Measurements from ENCODE around the gene FRMPD4.

Gene FRMPD4

DNA sequence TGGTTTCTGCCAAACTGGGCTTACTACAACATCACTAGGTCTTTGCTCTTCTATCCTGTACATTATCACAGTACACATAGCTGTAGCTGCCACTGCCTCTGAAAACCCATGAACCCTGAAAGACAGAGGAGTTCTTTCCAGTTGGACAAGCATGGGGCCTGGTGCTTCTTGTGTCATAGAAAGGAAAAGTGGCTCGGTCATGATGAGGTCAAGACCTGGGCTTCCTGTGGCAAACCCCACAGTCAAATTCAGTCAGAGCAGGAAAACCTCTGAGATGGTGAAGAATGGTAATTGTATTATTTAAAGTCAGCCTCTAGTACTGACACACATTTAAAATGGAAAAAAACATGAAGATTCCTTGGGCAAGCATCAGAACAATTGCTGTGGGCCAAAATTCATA lies 519.6 kb downstream of the FRMPD4 start:
- DNase-seq (ENCODE audit: low read depth in 2 of 2) = no peak

DNA sequence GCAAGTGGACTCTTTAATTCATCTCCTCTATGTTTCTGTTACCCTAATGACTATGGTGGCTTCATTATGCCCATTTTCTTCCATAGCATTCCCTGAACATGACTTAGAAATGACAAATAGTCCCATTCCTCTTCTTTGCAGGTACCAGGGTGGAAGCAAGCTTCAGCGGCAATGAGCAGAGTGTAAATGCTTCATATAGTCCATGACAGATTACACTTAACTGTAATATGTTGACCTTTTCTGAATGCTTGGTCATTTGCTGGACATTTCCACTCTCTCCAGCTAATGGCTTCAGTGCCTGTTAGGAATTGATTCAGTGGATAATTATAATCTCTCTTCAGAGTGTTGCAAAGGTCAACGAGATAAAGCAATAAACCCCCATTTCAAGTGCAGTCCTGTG lies 523.2 kb downstream of the FRMPD4 start:
- DNase-seq (ENCODE audit: low read depth in 2 of 2) = no peak

DNA sequence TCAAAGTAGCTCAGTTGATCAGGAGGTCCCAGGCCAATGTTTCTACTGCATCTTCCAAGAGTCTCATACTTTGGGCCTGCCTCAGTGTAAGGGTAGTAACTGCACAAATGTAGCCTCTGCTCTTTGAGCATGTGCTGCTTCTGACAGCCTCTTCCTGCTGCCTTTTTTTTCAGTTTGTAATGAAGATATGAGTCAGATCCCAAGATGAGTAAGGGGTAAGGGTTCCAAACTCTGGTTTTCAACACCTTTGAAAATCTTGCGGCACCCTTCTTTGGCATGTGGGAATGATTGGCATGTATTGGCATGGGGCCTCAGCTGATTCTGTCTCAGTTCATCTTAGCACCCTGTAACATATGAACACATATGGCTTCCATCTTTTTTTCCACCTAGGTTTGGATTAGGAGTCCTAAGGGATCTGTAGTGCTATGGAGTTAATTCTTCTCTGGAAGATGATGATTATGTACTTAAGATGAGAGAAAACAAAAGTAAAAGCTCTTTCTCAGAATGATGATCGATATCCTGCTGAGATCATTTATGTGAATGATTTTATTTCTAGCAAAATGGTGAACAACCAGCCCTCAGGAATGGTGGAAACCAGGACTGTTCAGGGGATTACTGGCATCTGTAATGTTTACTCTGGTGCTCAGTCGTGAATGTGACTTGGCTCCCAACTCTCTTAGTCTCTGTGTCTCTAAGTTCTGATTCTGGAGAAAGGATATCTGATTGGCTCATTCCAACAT lies 534.3 kb downstream of the FRMPD4 start:
- DNase-seq (ENCODE audit: low read depth in 2 of 2) = peak; percentile 12 to 17

DNA sequence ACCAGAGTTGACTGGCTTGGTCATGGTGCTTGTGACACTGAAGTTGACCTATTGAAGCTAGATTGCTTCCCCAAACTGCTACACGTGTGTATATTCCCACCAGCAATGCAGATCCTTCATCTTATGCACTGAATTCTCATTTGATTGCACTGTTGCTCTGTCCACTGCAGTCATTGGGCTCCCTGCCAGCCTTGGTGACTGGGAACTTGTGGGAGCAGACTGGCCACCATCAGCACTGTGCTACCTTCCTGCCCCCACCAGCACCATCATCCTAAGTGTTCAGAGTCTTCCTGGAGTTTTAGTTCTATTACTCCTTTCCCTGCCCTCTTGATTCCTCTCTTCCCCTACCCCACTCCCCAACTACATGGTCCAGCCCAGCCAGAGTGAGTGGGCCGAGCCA lies 535.2 kb downstream of the FRMPD4 start:
- DNase-seq (ENCODE audit: low read depth in 2 of 2) = no peak

DNA sequence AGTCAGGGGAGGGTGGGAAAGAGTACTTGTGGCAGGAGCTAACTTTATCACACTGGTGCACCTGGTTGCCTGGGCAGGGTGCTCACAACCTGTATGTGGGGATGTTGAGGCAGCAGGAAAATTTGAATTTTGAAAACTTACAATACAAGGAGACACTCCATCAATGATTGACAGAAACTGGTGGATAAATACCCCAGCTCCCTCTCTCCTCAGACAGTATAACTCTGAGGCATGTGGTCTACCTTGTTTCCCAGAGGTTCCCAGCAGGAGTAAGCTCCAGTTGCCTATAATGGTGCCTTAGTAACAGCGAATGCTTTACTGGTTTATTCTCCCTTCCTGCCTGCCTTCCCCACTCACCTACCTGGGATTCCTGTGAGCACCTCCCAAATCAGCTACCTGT lies 541.2 kb downstream of the FRMPD4 start:
- DNase-seq (ENCODE audit: low read depth in 2 of 2) = no peak

DNA sequence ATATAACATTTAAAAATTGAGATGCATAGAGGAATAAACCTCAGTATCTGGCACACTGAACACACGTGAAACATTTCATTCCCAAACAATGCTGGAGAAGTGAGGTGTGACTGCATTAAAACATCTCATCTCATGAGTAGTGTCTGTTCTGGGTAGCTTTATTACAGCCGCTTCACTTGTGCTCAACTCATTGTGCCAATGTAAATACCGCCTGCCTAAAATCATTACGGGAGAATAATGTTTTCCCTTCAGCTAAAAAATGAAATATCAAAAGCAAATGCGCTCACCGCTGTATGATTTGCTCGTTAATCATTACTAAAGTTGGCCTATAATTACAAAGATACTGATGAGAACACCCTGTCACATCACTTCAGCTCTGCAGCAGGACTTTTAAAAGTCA lies 542.8 kb downstream of the FRMPD4 start:
- DNase-seq (ENCODE audit: low read depth in 2 of 2) = no peak

DNA sequence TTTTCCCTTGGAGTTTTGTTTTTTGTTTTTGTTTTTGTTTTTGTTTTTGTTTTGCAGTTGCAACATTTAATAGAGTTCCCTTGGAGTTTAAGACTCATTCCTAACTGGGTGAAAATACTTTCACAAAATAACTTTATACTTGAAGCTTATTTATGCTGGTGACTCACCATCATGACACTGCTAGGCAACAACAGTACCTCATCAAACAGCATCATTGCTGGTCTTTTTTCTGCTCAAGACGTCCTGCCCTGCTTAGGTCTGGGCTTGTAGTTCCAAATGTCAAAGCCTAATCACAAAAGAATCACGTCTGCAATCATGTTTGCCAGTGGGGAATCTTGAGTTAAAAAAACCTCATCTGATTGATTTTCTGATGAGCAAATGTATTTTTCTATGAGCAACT lies 547.3 kb downstream of the FRMPD4 start:
- DNase-seq (ENCODE audit: low read depth in 2 of 2) = no peak

DNA sequence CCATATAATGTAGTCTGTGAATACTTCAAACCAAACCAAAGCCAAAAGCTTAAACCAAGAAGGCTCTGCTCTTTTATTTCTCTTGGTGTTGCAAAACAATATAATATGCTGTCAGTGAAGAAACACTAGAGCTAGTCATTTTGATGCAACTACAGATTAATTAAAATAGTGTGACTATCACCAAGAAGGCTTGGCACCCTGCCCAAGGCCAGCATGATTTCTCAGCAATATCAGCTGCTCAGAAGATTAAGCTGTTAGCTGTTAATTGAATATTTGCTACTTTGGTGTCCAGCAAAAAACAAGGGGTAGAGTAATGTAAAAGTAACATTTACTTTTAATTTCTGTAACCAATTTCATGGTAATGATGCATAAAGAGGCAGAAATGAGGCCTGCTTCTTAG lies 548.1 kb downstream of the FRMPD4 start:
- no peak for DNase-seq (ENCODE audit: low read depth in 2 of 2)

DNA sequence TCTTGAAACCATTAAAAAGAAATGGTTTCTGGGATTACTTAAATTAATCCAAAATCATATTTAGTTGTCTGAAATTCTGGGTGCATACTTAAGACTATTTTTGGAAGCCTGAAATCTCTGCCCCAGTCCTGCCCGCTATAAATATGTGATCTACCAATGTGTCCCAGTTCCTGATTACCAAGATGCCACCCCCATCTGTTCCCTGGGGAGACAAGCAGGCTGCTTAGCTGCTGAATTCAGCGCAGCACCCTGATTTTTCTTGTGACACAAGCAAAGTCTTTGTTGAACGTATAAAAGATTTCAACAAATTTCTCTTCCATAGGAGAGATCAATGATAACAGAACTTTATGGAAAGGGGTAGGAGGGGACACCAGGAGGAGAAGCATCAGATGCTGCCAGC lies 552.4 kb downstream of the FRMPD4 start:
- no peak for DNase-seq (ENCODE audit: low read depth in 2 of 2)

DNA sequence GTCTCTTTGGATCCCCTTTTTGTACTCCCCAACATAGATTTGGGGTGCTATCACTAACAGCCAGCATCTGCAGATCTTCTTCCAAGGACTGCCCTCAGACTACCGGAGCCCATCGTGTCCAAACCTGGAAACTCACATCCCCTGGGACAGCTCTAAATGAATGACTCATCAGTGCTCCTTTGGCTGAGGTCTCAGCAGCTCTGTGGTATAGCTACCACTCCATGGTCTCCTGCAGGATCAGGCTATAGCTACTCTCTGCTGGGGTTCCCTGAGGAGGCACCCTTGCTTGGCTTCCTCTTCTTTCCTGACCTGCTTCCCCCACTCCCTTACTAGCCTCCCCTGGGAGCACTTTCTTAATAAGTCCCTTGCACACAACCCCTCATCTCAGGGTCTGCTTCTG lies 555.5 kb downstream of the FRMPD4 start:
- no peak for DNase-seq (ENCODE audit: low read depth in 2 of 2)

DNA sequence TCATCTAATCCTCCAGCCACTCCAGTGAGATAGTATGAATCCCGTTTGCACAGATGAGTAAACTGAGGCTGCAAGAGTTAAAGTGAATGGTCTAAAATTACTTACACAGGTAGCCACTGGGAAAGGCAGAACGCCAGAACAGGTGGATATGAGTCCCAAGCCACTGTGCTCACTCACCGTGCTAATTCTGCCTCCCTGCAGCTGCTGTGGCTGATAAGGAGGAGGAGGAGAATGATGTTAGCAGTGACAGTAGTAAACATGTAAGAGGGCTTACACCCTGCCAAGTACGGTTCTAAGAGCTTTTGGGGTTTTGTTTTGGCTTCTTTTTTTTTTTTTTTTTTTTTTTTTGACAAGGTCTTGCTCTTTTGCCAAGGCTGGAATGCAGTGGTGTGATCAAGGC lies 562.5 kb downstream of the FRMPD4 start:
- no peak for DNase-seq (ENCODE audit: low read depth in 2 of 2)

DNA sequence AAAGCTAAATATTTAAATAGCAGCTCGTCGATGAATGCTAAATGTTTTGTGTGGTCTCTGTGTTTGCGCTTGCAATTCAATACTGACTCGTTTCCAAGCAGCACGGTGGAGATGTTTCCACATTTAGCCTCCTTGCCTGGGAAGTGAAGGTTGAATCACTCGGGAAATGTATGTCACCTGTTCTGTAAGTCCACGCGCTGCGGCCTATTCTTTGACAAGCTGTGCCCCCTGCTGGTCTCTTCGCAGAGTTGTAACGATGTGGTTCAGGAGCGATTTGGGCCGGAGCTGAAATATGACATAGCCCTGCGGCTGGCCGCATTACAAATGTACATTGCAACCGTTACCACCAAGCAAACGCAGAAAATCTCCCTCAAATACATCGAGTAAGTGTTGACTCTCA lies 563.4 kb downstream of the FRMPD4 start:
- DNase-seq (ENCODE audit: low read depth in 2 of 2) = peak; percentile 14 to 25

DNA sequence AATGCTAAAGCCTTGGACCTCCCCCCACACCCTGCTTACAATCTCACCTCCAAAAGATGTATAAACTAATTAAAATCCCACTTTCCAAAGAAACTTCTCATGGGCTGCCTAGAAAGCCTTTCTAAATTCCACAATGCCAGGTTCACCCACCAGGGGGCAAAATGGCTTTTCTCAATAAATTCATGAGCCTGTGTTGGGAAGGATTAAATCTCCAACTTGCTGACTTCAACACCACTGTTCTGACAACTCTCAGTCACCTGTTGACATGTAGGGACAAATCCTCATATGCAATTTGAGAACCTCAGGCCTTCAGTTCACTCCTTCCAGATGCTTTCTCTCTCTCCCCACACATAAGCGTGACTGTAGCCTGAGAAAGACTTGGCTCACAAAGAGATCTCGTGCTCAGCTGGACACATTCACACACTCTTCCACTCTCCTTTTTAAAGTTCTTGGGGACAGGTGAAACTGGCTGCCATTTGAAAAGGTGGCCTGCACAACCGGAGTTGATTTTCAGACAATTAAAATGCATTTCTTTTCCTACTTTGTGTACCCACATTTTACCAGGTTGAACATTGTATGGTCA lies 564.3 kb downstream of the FRMPD4 start:
- DNase-seq (ENCODE audit: low read depth in 2 of 2) = no peak

DNA sequence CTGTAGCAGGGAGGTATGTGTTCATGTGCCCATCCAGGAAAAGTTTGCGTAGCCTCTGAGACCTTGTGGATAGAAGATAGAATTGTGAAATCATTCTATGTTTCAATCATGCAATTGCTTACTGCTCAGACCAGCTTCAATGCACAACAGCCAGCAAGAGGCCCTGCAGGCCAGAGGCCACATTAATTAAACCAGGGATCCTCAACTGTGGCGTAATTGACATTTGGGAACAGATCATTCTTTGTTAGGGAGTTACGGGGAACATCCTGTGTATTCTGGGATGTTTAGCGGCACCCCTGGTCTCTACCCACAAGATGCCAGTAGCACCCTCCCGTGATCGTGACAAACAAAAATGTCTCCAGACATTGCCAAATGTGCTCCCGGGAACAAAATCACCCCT lies 566.4 kb downstream of the FRMPD4 start:
- no peak for DNase-seq (ENCODE audit: low read depth in 2 of 2)

DNA sequence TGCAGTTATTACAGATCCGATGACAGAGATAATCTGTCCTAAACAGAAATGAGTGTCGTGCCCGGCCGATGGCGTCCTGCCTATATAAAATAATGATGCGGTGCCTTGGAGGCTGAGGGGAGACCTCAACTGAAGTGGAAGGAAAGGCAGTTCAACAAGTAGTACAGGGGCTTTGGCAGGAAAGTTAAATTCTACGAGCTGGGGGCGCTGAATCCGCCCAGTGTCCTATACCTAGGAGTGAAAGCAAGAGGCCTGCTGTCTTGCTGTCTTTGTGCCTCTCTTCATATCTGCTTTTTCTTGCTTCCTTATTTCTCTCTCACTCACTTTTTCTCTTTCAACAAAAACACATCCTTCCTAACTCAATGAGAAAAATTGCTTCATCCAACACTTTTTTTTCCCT lies 570.8 kb downstream of the FRMPD4 start:
- no peak for DNase-seq (ENCODE audit: low read depth in 2 of 2)

DNA sequence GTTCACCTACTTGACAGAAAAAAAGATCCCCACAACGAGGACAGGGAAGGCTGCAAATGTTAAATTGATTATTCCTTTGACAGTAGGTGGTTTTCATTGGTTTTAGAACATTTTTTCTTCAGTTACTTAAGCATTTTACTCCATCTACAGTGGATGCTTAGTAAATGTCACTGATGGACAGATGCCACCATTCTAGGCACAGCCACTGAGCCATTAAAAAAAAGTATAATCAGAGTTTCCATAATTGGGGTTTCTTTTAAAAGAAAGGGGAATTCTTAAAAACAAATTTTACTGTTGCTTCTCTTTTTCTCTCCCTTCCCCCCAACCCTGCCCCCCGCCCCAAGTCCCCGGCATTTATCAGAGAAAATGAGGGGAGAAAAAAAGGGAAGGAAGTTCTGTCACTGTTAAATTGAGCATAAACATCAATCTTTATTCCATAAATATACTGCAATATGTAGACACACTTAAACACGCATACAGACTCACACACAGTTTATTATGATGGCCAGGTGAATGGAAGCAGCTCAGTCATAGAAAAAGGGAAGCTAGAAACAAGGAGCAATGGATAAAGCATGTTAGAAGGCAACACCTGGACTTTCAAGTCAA lies 573.3 kb downstream of the FRMPD4 start:
- DNase-seq (ENCODE audit: low read depth in 2 of 2) = no peak

DNA sequence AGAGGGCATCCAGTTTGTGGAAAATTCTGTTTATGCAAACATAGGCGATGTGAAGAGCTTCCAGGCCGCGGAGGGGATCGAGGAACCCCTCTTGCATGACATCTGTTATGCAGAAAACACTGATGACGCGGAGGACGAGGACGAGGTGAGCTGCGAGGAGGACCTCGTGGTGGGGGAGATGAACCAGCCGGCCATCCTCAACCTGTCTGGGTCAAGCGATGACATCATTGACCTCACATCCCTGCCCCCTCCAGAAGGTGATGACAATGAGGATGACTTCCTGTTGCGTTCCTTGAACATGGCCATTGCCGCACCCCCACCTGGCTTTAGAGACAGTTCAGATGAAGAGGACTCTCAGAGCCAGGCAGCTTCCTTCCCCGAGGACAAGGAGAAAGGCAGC lies 578.3 kb downstream of the FRMPD4 start:
- no peak for DNase-seq (ENCODE audit: low read depth in 2 of 2)

DNA sequence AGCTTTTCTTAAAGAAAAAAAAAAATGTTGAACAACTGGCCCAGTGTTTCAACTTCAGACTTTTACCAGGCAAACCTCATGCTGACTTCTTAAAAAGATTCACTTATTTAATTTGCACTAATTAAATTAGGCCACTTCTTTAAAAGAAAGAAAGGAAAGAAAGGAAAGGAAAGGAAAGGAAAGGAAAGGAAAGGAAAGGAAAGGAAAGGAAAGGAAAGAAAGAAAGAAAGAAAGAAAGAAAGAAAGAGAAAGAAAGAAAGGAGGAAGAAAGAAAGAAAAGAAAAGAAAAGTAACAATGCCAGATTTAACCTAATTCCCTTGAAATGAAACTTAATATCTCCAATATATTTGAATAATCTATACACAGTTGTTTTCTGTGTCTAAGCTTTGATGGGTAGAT lies 581.6 kb downstream of the FRMPD4 start:
- DNase-seq (ENCODE audit: low read depth in 2 of 2) = no peak

DNA sequence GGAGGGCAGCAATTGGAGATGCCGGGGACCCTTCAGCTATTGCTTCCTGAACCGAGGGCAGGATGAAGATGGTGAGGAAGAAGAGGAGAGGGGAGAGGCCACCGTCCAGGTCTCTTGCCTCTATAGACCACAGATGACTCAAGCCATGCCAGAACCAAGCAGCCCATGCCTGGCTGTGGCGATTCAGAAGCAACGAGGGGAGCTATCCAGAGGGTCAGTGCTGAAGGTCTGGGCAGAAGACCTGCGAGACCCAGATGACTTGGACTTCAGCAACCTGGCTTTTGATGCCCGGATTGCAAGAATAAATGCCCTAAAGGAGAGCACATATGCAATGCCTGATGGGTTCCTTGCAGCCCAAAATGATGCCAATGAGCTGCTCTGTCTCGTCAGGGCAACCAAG lies 582.8 kb downstream of the FRMPD4 start:
- no peak for DNase-seq (ENCODE audit: low read depth in 2 of 2)

DNA sequence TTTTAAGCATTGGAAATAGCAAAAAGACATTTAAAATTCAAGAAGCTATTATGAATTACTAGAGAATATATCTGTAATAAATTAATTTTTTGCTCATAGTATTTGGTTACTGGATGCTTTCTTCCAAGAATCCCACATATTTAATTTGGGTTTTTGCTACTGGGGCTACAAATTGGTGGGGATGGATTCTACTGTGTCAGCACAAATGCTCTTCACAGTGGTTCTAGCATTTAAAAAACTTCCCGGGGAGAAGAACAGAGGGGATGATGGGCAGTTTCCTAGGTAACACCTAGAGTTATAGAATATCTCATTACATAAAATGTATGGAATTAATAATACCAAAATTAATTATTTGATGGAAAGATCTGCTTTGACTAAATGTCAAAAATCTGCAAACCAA lies 584.0 kb downstream of the FRMPD4 start:
- DNase-seq (ENCODE audit: low read depth in 2 of 2) = no peak

DNA sequence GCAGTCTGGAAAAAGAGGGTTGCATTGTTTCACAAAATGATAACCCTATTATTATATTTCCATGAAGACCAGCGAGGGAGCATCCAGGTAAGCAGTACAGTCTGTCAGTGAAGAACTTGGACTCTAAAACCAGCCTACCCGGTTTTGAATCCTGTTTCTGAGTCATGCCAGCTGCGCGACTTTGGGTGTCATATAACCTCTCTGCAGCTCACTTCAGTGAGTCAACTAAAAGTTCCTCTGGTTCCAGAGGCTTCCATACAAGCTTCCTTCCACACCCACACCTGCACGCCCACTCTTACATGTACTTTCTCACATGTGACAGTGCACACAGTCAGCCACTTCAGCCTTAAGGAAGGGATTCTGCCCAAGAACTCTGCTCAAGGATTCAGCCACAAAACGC lies 603.1 kb downstream of the FRMPD4 start:
- no peak for DNase-seq (ENCODE audit: low read depth in 2 of 2)

DNA sequence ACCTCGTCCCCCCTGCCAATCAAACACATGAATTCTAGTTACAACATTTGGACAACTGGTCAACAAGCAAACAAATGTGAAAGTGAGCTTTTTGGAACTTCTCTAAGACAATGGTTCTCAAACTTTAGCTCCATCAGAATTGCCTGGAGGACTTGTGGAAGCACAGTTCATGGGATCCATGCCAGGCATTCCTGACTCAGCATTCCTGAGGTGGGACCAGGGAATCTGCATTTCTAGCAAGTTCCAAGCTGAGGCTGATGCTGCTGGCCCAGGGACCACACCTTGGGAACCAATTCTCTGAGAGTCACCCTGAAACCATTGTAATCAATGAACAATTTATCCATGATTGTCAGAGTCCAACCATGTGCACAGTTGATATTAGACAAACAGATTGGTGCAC lies 609.2 kb downstream of the FRMPD4 start:
- DNase-seq (ENCODE audit: low read depth in 2 of 2) = no peak

DNA sequence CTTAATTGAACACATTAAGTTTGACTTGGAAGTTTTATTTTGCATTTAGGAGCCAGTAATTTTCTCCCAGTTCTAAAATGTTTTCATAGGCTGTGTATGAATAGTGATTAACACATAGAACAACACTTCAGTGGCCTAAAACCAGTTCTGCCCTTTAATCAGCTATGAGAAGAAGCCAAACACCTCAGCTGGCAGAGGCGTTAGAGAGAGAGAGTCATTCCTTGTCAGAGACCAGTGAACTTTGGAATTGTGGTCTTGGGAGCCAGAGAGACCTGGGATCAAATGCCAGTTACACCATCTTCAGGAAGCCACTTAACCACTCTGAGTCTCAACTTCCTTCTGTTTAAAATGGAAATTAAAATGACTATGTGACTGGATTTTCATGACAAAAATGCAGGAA lies 613.6 kb downstream of the FRMPD4 start:
- no peak for DNase-seq (ENCODE audit: low read depth in 2 of 2)

DNA sequence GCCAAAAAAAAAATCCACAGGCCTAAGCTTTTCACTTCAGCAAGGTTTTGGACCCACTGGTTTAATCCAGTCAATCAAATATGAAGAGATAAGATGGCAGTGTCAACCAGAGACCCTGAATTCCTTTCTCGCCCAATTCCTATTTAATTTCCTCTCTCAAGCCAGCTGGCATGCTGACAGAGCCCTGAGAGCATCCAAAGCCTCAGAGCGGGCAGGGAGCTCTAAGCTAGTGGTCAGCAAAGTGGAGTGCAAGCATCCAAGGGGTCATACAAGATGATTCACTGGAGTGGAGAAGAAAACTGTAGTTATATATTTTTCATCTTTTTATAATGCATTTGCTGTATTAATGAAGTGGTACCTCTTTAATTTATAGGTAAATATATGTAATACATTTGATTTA lies 615.1 kb downstream of the FRMPD4 start:
- no peak for DNase-seq (ENCODE audit: low read depth in 2 of 2)

Data from fibroblast of skin of left quadriceps (primary cell).